Inflammatory macrophage treated with lipopolysaccharide for 1 hour (primary cell): Measurements from ENCODE around the gene UNC80.

Experiments used
- DNase-seq, 2 donors: peaks; one replicate each; pipeline ENCODE4 v3.0.0-alpha.2; 2020 to 2022

Gene UNC80

DNA sequence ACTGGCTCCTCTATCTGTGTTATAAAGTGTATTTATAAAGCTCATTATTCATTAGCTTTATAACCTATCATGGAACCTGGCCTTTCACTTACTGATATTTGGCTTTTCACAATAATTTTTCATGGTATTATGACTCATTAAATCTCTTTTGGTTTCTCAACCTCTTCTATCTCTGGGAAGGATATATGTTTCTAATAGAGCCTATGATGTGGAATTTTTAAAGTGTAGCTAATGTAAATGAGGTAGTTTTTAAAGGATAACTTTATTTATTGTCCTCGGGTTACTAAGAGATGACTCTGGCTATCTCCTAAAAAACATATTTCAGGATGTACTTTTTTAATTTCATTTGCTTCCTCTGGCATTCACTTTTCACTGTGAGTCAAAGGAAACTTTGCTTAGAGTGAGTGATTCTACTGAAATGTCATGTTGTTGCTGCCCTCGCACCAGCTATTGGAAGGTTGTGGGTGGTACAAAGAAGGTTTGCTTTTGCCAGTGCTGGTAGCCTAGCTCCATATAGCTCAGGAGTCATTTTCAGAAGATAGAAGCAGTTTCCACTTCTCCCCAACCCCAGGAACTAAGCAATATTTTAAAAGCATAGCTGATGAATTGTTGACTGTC lies 145.6 kb downstream of the UNC80 start:
- DNase-seq, result no peak

GRCh38 chr2:209918251-209918650 lies 146.6 kb downstream of the UNC80 start:
- no peak for DNase-seq

- no peak for DNase-seq
Observed at GRCh38 chr2:209922116-209922515, 150.5 kb downstream of the UNC80 start.

- no peak for DNase-seq
Observed at GRCh38 chr2:209929369-209929768, 157.7 kb downstream of the UNC80 start.

- no peak for DNase-seq
Observed at GRCh38 chr2:209933499-209934483, 162.2 kb downstream of the UNC80 start.

DNA sequence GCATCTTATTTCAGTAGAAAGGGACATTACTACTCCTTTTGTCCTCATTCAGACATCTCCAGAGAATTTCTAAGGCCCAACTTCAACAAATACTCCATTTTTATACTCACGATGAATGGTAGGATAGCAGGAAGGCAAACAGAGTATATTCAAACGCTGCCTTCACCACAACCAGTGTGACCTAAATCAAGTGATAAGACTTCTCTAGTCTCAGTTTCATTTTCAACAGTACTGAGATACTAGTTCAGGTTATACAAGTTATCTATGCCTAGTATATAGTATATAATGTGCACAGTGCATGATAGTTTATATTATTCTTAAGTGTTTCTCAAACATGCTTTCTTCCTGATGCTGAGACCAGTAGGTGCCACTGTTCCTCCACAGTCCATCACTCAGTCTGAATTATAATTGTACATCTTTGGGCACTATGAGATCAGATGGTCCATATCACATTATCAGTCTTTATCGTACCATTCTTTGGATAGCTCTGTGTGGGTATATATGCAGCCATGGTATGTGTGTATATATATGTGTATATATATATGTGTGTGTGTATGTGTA lies 164.6 kb downstream of the UNC80 start:
- DNase-seq, result no peak

DNA sequence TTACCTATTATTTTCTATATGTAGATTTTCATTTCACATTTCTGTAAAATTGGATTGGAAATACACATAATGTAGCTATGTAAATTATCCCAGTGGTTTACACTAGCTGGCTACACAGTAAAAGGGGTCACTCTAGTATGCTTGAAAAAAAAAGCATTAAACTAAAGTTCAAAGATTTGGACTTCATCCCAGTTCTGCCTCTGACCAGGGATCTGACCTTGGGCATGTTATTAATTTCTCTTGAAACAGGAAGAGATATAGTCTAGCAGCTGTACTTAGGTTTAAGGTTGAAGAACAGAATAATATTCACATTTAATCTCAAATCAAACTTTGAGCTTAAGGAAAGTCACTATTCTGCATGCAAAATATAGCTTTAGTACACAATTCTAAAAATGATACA lies 166.3 kb downstream of the UNC80 start:
- no peak for DNase-seq

GRCh38 chr2:209938906-209939305 lies 167.3 kb downstream of the UNC80 start:
- no peak for DNase-seq

DNA sequence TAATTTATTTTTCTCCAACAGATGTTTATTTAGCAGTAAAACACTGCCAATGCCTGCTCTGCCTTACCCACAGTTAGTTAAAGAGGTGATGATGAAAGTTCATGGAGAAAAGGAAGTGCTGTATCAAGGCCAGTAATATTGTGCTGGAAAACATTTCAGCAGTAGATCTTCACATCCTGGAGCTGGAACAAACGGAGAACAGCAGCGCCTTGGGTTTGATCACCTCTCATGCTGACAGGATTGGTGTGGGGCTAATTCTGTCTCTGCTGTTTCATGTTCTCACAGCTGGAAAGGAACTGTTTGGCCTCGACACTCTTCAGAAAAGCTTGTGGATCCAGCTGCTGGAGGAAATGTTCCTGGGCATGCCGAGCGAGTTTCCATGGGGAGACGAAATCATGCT lies 169.3 kb downstream of the UNC80 start:
- no peak for DNase-seq

DNA sequence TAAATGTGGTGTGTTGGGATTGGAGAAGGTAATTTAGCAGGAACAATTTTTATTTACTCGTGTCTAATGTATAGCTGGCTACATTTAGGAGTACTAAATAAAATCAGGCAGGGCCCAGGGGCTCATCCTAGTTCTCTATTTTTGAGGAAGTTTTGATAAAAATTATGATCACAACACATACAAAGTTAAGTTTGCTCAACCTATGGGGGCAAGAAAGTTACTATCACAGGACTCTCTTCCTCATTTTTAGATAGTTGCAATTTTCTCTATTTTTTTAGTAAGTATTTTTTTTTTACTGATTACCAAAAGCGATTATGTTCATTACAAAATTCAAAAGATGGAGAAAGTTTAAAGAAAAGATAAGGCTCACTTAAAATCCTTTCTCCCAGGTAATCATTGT lies 170.8 kb downstream of the UNC80 start:
- peak; percentile 2 to 18 for DNase-seq

DNA sequence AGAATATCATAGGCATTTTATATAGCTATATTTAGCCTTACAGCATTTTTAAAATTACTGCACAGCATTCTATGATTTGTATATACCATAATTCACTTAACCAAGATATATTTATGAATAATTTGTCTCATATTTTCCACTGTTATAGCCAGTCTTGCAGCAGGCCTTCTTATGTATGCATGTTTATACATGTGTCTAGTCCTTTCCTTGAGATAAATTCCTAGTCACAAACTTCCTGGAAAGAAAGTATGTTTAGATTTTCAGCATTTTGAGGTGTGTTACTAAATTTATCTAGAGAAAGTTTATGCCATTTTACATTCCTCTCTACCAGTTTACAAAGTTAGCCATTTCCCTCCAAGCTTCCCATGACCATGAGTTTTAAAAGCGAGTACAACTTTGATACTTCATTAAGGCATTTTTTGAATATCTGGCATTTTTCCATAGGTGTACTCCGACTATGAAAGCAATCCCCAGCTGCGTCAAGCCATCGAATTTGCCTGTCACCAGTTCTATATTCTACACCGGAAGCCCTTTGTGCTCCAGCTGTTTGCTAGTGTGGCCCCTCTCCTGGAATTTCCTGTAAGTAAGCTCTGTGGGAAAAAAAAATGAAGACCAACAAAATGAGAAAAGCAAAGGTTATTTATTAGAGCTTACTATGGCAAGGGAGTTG lies 171.4 kb downstream of the UNC80 start:
- DNase-seq, result no peak

DNA sequence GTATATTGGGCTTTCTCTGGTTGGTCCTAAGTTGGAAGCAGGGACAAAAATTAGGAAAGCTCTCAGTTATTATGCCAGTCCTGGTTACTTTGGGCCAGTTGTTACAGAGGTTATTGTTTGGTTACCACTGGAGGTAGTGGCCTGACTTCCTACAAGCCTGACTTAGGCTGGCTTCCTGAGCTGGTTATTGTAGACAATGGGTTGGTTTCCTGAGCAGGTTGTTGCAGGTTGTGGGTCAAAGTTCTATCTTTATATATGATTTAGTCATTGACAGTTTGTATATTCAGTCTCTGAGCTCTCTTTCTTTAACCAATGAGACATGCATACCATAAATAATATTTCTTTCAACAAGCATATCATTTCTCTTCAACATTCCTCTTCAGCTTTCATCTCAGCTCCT lies 172.1 kb downstream of the UNC80 start:
- DNase-seq, result no peak

- DNase-seq, result no peak
Observed at GRCh38 chr2:209946539-209946938, 174.9 kb downstream of the UNC80 start.

DNA sequence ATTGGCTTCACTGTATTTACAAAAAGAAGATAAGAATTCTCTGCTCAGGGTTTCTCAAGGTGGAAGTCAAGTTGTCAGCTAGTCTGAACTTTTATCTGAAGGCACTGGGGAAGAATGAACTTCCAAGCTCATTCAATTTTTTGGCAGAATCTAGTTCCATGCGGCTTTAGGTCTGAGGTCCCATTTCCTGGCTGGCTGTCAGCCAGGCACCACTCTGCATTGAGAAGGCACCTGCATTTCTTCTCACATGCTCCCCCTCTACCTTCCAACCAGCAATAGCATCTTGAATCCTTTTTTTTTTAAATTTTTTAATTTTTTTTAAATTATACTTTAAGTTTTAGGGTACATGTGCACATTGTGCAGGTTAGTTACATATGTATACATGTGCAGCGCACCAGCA lies 184.6 kb downstream of the UNC80 start:
- no peak for DNase-seq

- DNase-seq, result no peak
Observed at GRCh38 chr2:209958016-209958415, 186.4 kb downstream of the UNC80 start.

DNA sequence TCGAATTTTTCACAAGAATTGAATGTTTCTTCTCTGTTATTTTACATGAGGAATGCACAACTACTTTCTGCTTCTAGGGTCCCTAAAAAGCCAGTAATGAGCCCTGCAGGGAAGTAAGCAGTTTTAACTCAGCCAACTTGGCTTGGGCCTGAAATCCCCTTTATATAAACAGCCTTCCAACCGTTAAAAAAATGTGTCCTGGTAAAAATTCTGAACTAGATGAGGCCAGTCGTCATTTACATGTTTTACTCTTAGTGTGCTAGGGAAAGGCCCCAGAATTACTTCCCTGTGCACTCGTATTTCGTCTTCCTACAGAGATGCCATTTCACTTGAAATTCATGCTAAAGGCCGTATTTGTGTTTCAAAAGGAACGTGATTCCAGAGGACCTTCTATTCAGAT lies 188.4 kb downstream of the UNC80 start:
- DNase-seq, result no peak

- DNase-seq, result peak; percentile 22 to 46
Observed at GRCh38 chr2:209960676-209961630, 189.3 kb downstream of the UNC80 start.

DNA sequence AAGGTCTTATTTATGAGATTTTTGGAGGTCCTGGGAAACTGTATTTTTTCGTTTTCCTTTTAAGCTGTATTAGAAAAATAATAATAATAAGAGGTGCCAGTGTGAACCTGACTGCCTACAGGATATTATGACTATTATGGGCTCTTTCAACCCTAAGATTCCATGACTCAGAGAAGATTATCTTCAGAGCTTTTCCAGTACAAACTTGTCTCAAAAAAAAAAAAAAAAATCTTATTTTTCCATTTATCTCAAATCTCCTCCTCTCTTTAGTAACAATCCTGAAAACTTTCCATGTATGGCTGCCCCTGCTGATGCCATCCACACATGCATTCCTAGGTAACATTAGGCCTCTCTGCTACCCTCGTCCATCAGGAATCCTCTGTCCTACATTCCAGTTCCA lies 194.1 kb downstream of the UNC80 start:
- DNase-seq, result no peak

GRCh38 chr2:209969692-209970091 lies 198.1 kb downstream of the UNC80 start:
- DNase-seq, result no peak

DNA sequence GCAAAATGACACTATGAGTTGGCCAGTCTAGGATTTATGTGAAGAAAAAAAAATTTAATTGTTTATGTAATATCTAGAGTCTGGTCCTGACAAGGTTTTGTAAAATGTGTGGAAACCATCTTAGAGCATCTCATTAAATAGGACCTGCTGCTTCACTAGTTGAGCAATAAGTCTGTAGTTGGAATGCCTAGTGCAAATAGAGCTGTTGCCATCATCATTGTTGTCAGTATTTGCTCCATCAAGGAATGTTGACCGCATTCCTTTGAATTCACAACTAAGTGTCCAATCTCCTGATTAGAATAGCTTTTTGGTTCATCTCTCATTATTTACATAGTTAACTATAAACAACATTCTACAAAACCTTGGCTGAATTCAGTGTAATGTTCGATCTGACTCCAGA lies 198.6 kb downstream of the UNC80 start:
- no peak for DNase-seq

GRCh38 chr2:209970711-209971110 lies 199.1 kb downstream of the UNC80 start:
- no peak for DNase-seq

- DNase-seq, result no peak
Observed at GRCh38 chr2:209973328-209973727, 201.7 kb downstream of the UNC80 start.
